Measurements from ENCODE around the gene DNAH12.
"Not testable (repeated sequence)": the region's sequence is repeated elsewhere in the genome, so short reads cannot be mapped to it uniquely, and the experiment has no call there.

Gene DNAH12

GRCh38 chr3:57545636-57546268 lies 1.6 kb upstream of the DNAH12 start:
- in situ Hi-C loops (cut with MboI; ENCODE audit: low sequenced_read_pairs), result no loop called here

GRCh38 chr3:57538465-57538864 lies 5.7 kb downstream of the DNAH12 start:
- in situ Hi-C loops (cut with MboI; ENCODE audit: low sequenced_read_pairs), result no loop called here

- in situ Hi-C loops (cut with MboI; ENCODE audit: low sequenced_read_pairs), result no loop called here
Observed at GRCh38 chr3:57530071-57530608, 14.0 kb downstream of the DNAH12 start.

GRCh38 chr3:57518276-57518915 lies 25.7 kb downstream of the DNAH12 start:
- in situ Hi-C loops (cut with MboI; ENCODE audit: low sequenced_read_pairs), result no loop called here

- in situ Hi-C loops (cut with MboI; ENCODE audit: low sequenced_read_pairs), result no loop called here
Observed at GRCh38 chr3:57512166-57512565, 32.0 kb downstream of the DNAH12 start.

GRCh38 chr3:57505901-57506300 lies 38.2 kb downstream of the DNAH12 start:
- in situ Hi-C loops (cut with MboI; ENCODE audit: low sequenced_read_pairs), result no loop called here

- in situ Hi-C loops (cut with MboI; ENCODE audit: low sequenced_read_pairs), result no loop called here
Observed at GRCh38 chr3:57500506-57500905, 43.6 kb downstream of the DNAH12 start.

- in situ Hi-C loops (cut with MboI; ENCODE audit: low sequenced_read_pairs), result no loop called here
Observed at GRCh38 chr3:57497904-57498303, 46.2 kb downstream of the DNAH12 start.

GRCh38 chr3:57484563-57484962 lies 59.6 kb downstream of the DNAH12 start:
- in situ Hi-C loops (cut with MboI; ENCODE audit: low sequenced_read_pairs), result no loop called here

GRCh38 chr3:57477193-57477592 lies 67.0 kb downstream of the DNAH12 start:
- in situ Hi-C loops (cut with MboI; ENCODE audit: low sequenced_read_pairs), result not testable (repeated sequence)

GRCh38 chr3:57464801-57465200 lies 79.3 kb downstream of the DNAH12 start:
- in situ Hi-C loops (cut with MboI; ENCODE audit: low sequenced_read_pairs), result no loop called here

- in situ Hi-C loops (cut with MboI; ENCODE audit: low sequenced_read_pairs), result no loop called here
Observed at GRCh38 chr3:57464011-57464410, 80.1 kb downstream of the DNAH12 start.

- in situ Hi-C loops (cut with MboI; ENCODE audit: low sequenced_read_pairs), result no loop called here
Observed at GRCh38 chr3:57451150-57451846, 92.8 kb downstream of the DNAH12 start.

- in situ Hi-C loops (cut with MboI; ENCODE audit: low sequenced_read_pairs), result not testable (repeated sequence)
Observed at GRCh38 chr3:57449276-57449847, 94.8 kb downstream of the DNAH12 start.

- in situ Hi-C loops (cut with MboI; ENCODE audit: low sequenced_read_pairs), result not testable (repeated sequence)
Observed at GRCh38 chr3:57448489-57448888, 95.7 kb downstream of the DNAH12 start.

- in situ Hi-C loops (cut with MboI; ENCODE audit: low sequenced_read_pairs), result no loop called here
Observed at GRCh38 chr3:57446318-57446841, 97.8 kb downstream of the DNAH12 start.

GRCh38 chr3:57444469-57444868 lies 99.7 kb downstream of the DNAH12 start:
- in situ Hi-C loops (cut with MboI; ENCODE audit: low sequenced_read_pairs), result no loop called here

- in situ Hi-C loops (cut with MboI; ENCODE audit: low sequenced_read_pairs), result not testable (repeated sequence)
Observed at GRCh38 chr3:57440144-57440543, 104.0 kb downstream of the DNAH12 start.

GRCh38 chr3:57438460-57438859 lies 105.7 kb downstream of the DNAH12 start:
- in situ Hi-C loops (cut with MboI; ENCODE audit: low sequenced_read_pairs), result not testable (repeated sequence)

- in situ Hi-C loops (cut with MboI; ENCODE audit: low sequenced_read_pairs), result no loop called here
Observed at GRCh38 chr3:57436195-57436761, 107.9 kb downstream of the DNAH12 start.

- in situ Hi-C loops (cut with MboI; ENCODE audit: low sequenced_read_pairs), result no loop called here
Observed at GRCh38 chr3:57434041-57434440, 110.1 kb downstream of the DNAH12 start.
